GM18861 (cell line): ENCODE results near the gene CCR5AS.
"Not testable (repeated sequence)": the region's sequence is repeated elsewhere in the genome, so short reads cannot be mapped to it uniquely, and the experiment has no call there.

Source experiments
- ATAC-seq: cut with Tn5 transposase; IDR thresholded peaks from one replicate; pipeline ENCODE4 v1.9.1; 2021; ENCODE audit not compliant: unreplicated experiment

Gene CCR5AS

DNA sequence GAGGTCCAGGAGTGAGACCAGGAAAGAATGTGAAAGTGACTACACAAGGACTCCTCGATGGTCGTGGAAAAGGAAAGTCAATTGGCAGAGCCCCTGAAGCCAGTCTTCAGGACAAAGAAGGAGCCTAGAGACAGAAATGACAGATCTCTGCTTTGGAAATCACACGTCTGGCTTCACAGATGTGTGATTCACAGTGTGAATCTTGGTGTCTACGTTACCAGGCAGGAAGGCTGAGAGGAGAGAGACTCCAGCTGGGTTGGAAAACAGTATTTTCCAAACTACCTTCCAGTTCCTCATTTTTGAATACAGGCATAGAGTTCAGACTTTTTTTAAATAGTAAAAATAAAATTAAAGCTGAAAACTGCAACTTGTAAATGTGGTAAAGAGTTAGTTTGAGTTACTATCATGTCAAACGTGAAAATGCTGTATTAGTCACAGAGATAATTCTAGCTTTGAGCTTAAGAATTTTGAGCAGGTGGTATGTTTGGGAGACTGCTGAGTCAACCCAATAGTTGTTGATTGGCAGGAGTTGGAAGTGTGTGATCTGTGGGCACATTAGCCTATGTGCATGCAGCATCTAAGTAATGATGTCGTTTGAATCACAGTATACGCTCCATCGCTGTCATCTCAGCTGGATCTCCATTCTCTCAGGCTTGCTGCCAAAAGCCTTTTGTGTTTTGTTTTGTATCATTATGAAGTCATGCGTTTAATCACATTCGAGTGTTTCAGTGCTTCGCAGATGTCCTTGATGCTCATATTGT lies 47.0 kb downstream of the CCR5AS start:
- ATAC-seq: no peak

GRCh38 chr3:46358466-46358865 lies 48.4 kb downstream of the CCR5AS start:
- no peak for ATAC-seq

GRCh38 chr3:46356909-46357308 lies 50.0 kb downstream of the CCR5AS start:
- ATAC-seq: no peak

GRCh38 chr3:46356276-46356675 lies 50.6 kb downstream of the CCR5AS start:
- ATAC-seq: no peak

DNA sequence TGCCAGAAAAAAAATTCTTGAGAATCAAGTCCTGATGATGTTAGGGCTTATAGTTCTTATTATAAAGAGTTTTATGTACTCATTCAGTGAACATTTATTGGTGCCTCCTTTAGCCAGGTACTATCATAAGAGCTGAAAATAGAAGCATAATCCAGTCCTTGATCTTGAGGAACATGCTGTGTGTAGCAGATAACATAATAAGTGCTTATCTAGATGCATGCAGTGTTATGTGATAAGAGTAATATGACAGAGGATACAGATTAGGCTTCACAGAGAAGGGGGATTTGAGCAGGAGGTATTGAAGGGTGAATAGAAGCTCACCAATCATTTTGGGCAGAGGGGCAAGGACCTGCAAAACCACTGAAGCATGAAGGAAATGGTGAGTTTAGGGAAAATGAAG lies 51.9 kb downstream of the CCR5AS start:
- no peak for ATAC-seq

DNA sequence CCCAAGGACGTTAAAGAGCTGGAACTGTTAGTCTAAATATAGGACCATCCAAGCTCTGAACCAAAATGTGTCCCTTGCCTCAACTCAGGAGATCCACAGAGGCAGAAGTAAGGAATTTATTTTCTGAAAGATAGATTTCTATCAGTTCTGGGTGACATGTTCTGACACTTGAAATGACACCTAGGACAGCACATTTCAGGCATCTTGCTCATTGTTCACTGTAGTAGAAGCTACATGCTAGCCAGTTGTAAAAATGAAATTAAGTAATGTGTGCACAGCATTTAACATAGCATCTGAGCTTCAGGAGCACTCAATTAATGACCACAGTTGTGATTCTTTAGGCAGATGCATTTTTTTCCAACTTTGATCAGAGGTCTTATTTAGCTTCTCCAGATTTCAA lies 52.4 kb downstream of the CCR5AS start:
- no peak for ATAC-seq

GRCh38 chr3:46353647-46354410 lies 53.0 kb downstream of the CCR5AS start, which contains the start of gene CCR2:
Gene CCR2, plus strand, starts transcription at chr3:46354111. Its CDS starts 3,417 bp downstream, at chr3:46357528.
- ATAC-seq: no peak

DNA sequence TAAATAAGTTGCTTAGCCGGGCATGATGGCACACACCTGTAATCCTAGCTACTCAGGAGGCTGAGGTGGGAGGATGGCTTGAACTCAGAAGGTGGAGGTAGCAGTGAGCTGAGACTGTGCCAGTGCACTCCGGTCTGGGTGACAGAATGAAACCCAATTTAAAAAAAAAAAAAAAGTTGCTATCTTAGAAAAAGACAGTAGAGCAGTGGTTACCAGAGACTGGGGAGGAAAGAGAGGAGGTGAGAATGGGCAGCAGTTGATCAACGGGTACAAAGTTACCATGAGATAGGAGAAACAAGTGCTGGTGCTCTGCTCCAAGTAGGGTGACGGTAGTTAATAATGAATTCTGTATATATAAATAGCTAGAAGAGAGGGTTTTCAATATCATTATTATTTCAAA lies 53.8 kb downstream of the CCR5AS start:
- no peak for ATAC-seq

DNA sequence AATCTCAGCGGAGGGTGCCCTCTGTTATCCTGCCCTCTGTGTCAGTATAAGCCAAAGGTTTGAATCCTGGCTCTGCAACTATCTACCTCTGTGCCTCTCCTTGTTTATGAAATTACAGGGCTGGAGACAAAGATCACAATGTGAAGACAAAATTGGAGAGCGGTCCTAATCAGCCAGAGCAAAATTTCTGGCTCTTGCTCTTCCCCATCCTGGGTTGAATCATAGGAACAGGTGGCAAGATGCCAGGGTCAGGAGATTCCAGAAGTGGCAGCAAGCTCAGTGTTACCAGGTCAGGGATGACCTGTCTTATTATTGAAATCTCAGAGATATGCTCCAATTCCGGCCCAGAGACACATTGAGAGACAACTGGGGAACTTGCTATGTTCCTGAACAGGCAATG lies 55.2 kb downstream of the CCR5AS start:
- ATAC-seq: no peak

- peak; percentile 29 for ATAC-seq
Measured at GRCh38 chr3:46350262-46350565, 56.7 kb downstream of the CCR5AS start.

- ATAC-seq: peak; percentile 62
Measured at GRCh38 chr3:46349484-46350261, 57.2 kb downstream of the CCR5AS start.

GRCh38 chr3:46348823-46349482 lies 57.9 kb downstream of the CCR5AS start:
- no peak for ATAC-seq

DNA sequence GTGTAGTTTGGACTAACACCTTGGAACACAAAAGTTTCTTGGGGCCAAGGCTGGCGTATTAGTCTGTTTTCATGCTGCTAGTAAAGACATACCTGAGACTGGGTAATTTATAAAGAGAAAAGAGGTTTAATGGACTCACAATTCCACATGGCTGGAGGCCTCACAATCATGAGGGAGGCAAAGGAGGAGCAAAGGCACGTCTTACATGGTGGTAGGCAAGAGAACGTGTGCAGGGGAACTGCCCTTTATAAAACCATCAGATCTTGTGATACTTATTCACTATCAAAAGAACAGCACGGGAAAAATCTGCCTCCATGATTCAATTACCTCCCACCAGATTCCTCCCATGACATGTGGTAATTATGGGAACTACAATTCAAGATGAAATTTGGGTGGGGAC lies 62.4 kb downstream of the CCR5AS start:
- ATAC-seq: no peak

DNA sequence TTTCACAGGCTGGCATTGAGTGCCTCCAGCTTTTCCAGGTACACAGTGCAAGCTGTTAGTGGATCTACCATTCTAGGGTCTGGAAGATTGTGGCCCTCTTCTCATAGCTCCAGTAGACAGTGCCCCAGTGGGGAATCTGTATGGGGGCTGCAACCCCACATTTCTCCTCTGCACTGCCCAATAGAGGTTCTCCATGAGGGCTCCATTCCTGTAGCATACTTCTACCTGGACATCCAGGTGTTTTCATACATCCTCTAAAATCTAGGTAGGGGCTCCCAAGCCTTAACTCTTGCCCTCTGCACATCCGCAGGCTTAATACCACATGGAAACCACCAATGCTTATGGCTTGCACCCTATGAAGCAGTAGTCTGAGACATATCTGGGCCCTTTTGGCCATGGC lies 68.0 kb downstream of the CCR5AS start:
- ATAC-seq: no peak

GRCh38 chr3:46337911-46338310 lies 69.0 kb downstream of the CCR5AS start:
- ATAC-seq: no peak

DNA sequence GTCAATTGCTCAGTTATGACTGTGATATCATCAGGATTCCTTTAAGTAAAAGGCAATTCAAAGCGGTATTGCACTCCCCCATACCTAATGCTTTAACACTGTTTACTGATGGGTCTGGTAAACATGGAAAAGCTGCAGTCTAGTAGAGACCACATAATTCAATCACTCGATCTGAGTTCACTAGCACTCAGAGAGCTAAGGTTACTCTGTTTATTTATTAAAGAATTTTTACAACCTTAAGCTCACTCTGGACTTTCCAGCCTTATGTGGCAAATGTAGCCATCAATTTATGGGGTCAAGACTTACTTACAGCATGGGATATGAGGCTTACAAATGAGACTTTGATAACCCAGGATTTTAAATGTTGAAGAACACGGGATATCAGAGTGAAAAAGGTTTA lies 71.3 kb downstream of the CCR5AS start:
- no peak for ATAC-seq

DNA sequence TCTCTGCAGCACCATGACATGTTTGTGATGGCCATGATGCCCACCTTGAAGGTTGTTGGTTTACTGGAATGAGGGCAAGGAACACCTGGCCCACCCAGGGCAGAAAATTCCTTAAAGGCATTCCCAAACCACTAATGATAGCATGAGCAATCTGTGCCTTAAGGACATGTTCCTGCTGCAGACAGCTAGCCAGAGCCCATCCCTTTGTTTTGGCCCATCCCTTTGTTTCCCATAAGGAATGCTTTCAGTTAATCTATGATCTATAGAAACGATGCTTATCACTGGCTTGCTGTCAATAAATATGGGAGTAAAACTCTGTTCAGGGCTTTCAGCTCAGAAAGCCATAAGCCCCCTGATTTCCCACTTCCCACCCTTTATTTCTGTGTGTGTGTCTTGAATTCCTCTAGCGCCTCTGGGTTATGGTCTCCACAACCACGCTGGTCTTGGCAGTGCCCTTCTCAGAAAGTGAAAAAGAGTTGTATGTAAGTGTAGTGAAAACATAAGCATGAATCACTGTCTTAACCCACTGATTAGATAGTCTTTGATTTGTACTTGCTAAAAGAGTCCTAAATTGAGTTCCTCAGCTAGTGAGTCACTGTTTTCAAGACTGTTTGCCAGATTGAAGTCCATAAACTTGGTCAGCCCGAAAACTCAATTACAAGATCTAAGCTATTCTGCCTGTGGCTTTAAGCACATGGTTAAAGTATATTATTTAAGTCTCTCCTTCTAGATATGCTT lies 72.0 kb downstream of the CCR5AS start:
- no peak for ATAC-seq

- not testable (repeated sequence) for ATAC-seq
Measured at GRCh38 chr3:46330676-46331075, 76.2 kb downstream of the CCR5AS start.

DNA sequence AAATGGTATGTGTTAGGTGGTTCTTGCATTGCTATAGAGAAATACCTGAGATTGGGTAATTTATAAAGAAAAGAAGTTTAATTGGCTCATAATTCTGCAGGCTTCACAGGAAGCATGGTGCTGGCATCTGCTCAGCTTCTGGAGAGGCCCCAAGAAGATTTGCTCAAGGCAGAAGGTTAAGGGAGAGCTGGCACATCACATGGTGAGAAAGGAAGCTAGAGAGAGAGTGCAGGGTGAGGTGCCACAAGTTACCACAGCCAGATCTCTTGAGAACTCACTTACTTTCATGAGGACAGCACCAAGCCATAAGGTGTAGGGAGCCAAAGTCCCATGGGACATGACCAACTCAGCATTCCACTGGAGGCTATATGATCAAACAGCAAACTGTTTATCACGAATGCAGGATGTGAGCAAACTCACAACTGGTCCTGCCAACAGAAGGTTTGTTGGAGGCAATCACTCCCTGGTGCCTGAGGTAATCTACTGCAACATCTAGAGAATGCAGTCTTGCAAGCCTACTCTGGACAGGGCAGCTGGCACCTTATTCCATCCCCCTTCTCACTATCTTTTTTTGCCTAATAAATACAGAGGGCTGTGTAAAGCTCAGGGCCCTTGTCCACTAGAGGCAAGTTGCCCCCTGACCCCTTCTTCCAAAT lies 81.1 kb downstream of the CCR5AS start:
- ATAC-seq: no peak

- ATAC-seq: no peak
Measured at GRCh38 chr3:46324036-46324435, 82.8 kb downstream of the CCR5AS start.
